HCT116 (cell line): ENCODE measurements around the gene ELMO2. TPM values are rescaled to one million over a fixed set of nuclear protein-coding genes. Genes with fewer than 3 reads are reported as not detected.

ENCODE experiments used
- ATF3 ChIP-seq: IDR thresholded peaks from 2 replicates; pipeline ENCODE4 v1.6.1; 2012
- CTCF ChIP-seq, 3 experiments: fragments of 200-600 bp in 1 of 3; sonication (generic) in 1 of 3; IDR thresholded peaks in 2 of 3; conservative IDR thresholded peaks in 1 of 3; 2 replicates each; pipeline ENCODE4 v1.5.1; 2012 to 2017; ENCODE audit warnings: low read depth in 2 of 3, low read length in 2 of 3, antibody characterized with exemption in 1 of 3, borderline replicate concordance in 1 of 3, control low read depth in 1 of 3, mild to moderate bottlenecking in 1 of 3, mixed read lengths in 1 of 3, mixed run types in 1 of 3, moderate library complexity in 1 of 3; ENCODE audit not compliant: insufficient read depth in 1 of 3
- EGR1 ChIP-seq: IDR thresholded peaks from 2 replicates; pipeline ENCODE4 v1.6.1; 2012; ENCODE audit warnings: low read depth
- ELF1 ChIP-seq: IDR thresholded peaks from 2 replicates; pipeline ENCODE4 v1.6.1; 2012; ENCODE audit warnings: low read depth, borderline replicate concordance
- JUND ChIP-seq: IDR thresholded peaks from 2 replicates; pipeline ENCODE4 v1.6.1; 2012
- REST ChIP-seq: IDR thresholded peaks from 2 replicates; pipeline ENCODE4 v1.6.1; 2012; ENCODE audit warnings: low read depth
- SIN3A ChIP-seq: IDR thresholded peaks from 2 replicates; pipeline ENCODE4 v1.6.1; 2012; ENCODE audit warnings: low read depth
- ZFX ChIP-seq: fragments of 450-650 bp; IDR thresholded peaks from 2 replicates; pipeline ENCODE4 v1.6.1; 2017
- total RNA-seq: library from RNA; stranded (reverse); gene quantifications from one replicate; pipeline ENCODE4 v1.2.1, GENCODE V29; 2021; ENCODE audit not compliant: unreplicated experiment

ELMO2 gene
- total RNA-seq, 1 experiment from 2014 or later: 22.9 TPM

- TF ChIP-seq REST (no peak), JUND (no peak), ATF3 (no peak), ZFX (no peak), SIN3A (no peak), CTCF (IDR thresholded peaks at IDR 0.05 in 2 of 3, conservative IDR thresholded peaks at IDR 0.05 in 1 of 3; ENCODE audit: borderline replicate concordance in 1 of 3, insufficient read depth in 1 of 3, low read depth in 2 of 3, low read length in 2 of 3) (no peak), EGR1 (no peak), ELF1 (no peak)
- TF ChIP-seq, all 23 proteins: peak for 0
Measured at GRCh38 chr20:46330831-46331371, 75.5 kb downstream of the ELMO2 start (continued).
